Measurements from ENCODE around the gene KPNA6.

DNA sequence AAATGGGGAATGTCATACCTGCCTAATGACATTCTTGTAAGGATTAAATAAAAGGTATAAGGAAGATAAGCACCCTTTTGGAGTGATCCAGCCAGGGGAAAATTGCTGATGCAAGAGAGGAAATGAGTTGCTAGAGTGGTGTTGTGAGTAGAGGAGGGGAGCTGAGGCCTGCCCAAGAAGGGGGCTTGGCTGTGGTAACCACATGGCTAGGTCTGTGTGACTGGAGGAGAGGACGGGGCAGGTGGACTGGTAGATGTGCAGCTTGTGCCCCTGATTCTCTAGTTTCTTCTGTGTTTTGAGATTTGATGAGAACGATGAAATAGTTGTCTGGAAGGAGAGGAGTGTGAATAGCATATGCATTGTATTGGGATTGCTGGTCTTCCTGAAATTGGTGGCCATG is 78.2 kb downstream of the KPNA6 start:
- TF ChIP-seq, protein P1, sequence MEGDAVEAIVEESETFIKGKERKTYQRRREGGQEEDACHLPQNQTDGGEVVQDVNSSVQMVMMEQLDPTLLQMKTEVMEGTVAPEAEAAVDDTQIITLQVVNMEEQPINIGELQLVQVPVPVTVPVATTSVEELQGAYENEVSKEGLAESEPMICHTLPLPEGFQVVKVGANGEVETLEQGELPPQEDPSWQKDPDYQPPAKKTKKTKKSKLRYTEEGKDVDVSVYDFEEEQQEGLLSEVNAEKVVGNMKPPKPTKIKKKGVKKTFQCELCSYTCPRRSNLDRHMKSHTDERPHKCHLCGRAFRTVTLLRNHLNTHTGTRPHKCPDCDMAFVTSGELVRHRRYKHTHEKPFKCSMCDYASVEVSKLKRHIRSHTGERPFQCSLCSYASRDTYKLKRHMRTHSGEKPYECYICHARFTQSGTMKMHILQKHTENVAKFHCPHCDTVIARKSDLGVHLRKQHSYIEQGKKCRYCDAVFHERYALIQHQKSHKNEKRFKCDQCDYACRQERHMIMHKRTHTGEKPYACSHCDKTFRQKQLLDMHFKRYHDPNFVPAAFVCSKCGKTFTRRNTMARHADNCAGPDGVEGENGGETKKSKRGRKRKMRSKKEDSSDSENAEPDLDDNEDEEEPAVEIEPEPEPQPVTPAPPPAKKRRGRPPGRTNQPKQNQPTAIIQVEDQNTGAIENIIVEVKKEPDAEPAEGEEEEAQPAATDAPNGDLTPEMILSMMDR (IDR thresholded peaks at IDR 0.05 in 2 of 3, conservative IDR thresholded peaks at IDR 0.05 in 1 of 3; ENCODE audit: borderline replicate concordance in 1 of 3, insufficient read depth in 1 of 3, low read depth in 2 of 3, low read length in 2 of 3), result no peak
- no peak for TF ChIP-seq POLR2A (IDR thresholded peaks at IDR 0.05; ENCODE audit: borderline replicate concordance, extremely low read depth, insufficient read depth, insufficient read length)
- no peak for TF ChIP-seq EZH2 (IDR thresholded peaks at IDR 0.05)
- no peak for TF ChIP-seq SIN3A (IDR thresholded peaks at IDR 0.05; ENCODE audit: low read depth)
